HEK293 (cell line): ENCODE measurements around the gene MXRA8.

ENCODE experiments used
- AEBP2 ChIP-seq: fragments of 450-650 bp; formaldehyde crosslinking; IDR thresholded peaks from 2 replicates; pipeline ENCODE4 v1.5.1; 2016; ENCODE audit warnings: missing biosample characterization, missing genetic modification characterization, borderline replicate concordance
- GLIS1 ChIP-seq: fragments of 450-650 bp; formaldehyde crosslinking; IDR thresholded peaks from 2 replicates; pipeline ENCODE4 v1.5.1; 2016; ENCODE audit warnings: missing biosample characterization, missing genetic modification characterization
- KLF16 ChIP-seq: fragments of 450-650 bp; formaldehyde crosslinking; IDR thresholded peaks from 2 replicates; pipeline ENCODE4 v1.5.1; 2017; ENCODE audit warnings: missing biosample characterization, missing genetic modification characterization
- KLF7 ChIP-seq: fragments of 450-650 bp; formaldehyde crosslinking; IDR thresholded peaks from 2 replicates; pipeline ENCODE4 v1.5.1; 2016; ENCODE audit warnings: missing biosample characterization, missing genetic modification characterization, borderline replicate concordance
- SP7 ChIP-seq: fragments of 450-650 bp; formaldehyde crosslinking; IDR thresholded peaks from 2 replicates; pipeline ENCODE4 v1.5.1; 2016; ENCODE audit warnings: missing biosample characterization, missing genetic modification characterization
- ZBTB10 ChIP-seq: fragments of 450-650 bp; formaldehyde crosslinking; IDR thresholded peaks from 2 replicates; pipeline ENCODE4 v1.5.1; 2016; ENCODE audit warnings: missing biosample characterization, missing genetic modification characterization
- ZBTB17 ChIP-seq: fragments of 450-650 bp; formaldehyde crosslinking; IDR thresholded peaks from 2 replicates; pipeline ENCODE4 v1.5.1; 2016; ENCODE audit warnings: missing biosample characterization, missing genetic modification characterization
- ZBTB20 ChIP-seq: fragments of 450-650 bp; formaldehyde crosslinking; IDR thresholded peaks from 2 replicates; pipeline ENCODE4 v1.5.1; 2016; ENCODE audit warnings: missing biosample characterization, missing genetic modification characterization
- ZBTB6 ChIP-seq: fragments of 450-650 bp; formaldehyde crosslinking; IDR thresholded peaks from 2 replicates; pipeline ENCODE4 v1.5.1; 2017; ENCODE audit warnings: missing biosample characterization, missing genetic modification characterization
- ZNF341 ChIP-seq: fragments of 450-650 bp; formaldehyde crosslinking; IDR thresholded peaks from 2 replicates; pipeline ENCODE4; 2016; ENCODE audit warnings: low read depth, missing biosample characterization, missing genetic modification characterization
- ZNF398 ChIP-seq: fragments of 450-650 bp; formaldehyde crosslinking; IDR thresholded peaks from 2 replicates; pipeline ENCODE4 v1.5.1; 2017; ENCODE audit warnings: missing biosample characterization, missing genetic modification characterization
- ZNF423 ChIP-seq: fragments of 450-650 bp; formaldehyde crosslinking; IDR thresholded peaks from 2 replicates; pipeline ENCODE4 v1.5.1; 2016; ENCODE audit warnings: missing biosample characterization, missing genetic modification characterization
- ZNF488 ChIP-seq: fragments of 450-650 bp; formaldehyde crosslinking; IDR thresholded peaks from 2 replicates; pipeline ENCODE4 v1.5.1; 2016; ENCODE audit warnings: missing biosample characterization, missing genetic modification characterization
- ZNF596 ChIP-seq: fragments of 450-650 bp; IDR thresholded peaks from 2 replicates; pipeline ENCODE4 v1.5.0; 2018; ENCODE audit warnings: missing biosample characterization, mild to moderate bottlenecking, missing genetic modification characterization, moderate library complexity
- ZNF610 ChIP-seq: fragments of 450-650 bp; formaldehyde crosslinking; IDR thresholded peaks from 2 replicates; pipeline ENCODE4 v1.5.1; 2016; ENCODE audit warnings: missing biosample characterization, missing genetic modification characterization, borderline replicate concordance
- ZNF623 ChIP-seq: fragments of 450-650 bp; formaldehyde crosslinking; IDR thresholded peaks from 2 replicates; pipeline ENCODE4 v1.5.1; 2016; ENCODE audit warnings: missing biosample characterization, missing genetic modification characterization
- ZNF704 ChIP-seq: fragments of 450-650 bp; formaldehyde crosslinking; IDR thresholded peaks from 2 replicates; pipeline ENCODE4 v1.5.1; 2016; ENCODE audit warnings: missing biosample characterization, missing genetic modification characterization
- ZNF785 ChIP-seq: fragments of 450-650 bp; formaldehyde crosslinking; IDR thresholded peaks from 2 replicates; pipeline ENCODE4 v1.5.1; 2016; ENCODE audit warnings: missing biosample characterization, missing genetic modification characterization
- ZNF837 ChIP-seq: fragments of 450-650 bp; formaldehyde crosslinking; IDR thresholded peaks from 2 replicates; pipeline ENCODE4 v1.5.1; 2016; ENCODE audit warnings: missing biosample characterization, missing genetic modification characterization
- ZSCAN5A ChIP-seq: fragments of 450-650 bp; formaldehyde crosslinking; IDR thresholded peaks from 2 replicates; pipeline ENCODE4 v1.5.1; 2016; ENCODE audit warnings: missing biosample characterization, missing genetic modification characterization
- ZXDB ChIP-seq: fragments of 450-650 bp; formaldehyde crosslinking; IDR thresholded peaks from 2 replicates; pipeline ENCODE4 v1.5.1; 2016; ENCODE audit warnings: missing biosample characterization, missing genetic modification characterization
- TF ChIP-seq, protein P1 (sequence below): fragments of 450-650 bp; formaldehyde crosslinking; IDR thresholded peaks from 2 replicates; pipeline ENCODE4 v1.5.1; 2016; ENCODE audit warnings: missing biosample characterization, missing genetic modification characterization
- TF ChIP-seq, protein P2 (sequence below): fragments of 450-650 bp; formaldehyde crosslinking; IDR thresholded peaks from 2 replicates; pipeline ENCODE4 v1.5.1; 2016; ENCODE audit warnings: missing biosample characterization, missing genetic modification characterization

Gene MXRA8

DNA sequence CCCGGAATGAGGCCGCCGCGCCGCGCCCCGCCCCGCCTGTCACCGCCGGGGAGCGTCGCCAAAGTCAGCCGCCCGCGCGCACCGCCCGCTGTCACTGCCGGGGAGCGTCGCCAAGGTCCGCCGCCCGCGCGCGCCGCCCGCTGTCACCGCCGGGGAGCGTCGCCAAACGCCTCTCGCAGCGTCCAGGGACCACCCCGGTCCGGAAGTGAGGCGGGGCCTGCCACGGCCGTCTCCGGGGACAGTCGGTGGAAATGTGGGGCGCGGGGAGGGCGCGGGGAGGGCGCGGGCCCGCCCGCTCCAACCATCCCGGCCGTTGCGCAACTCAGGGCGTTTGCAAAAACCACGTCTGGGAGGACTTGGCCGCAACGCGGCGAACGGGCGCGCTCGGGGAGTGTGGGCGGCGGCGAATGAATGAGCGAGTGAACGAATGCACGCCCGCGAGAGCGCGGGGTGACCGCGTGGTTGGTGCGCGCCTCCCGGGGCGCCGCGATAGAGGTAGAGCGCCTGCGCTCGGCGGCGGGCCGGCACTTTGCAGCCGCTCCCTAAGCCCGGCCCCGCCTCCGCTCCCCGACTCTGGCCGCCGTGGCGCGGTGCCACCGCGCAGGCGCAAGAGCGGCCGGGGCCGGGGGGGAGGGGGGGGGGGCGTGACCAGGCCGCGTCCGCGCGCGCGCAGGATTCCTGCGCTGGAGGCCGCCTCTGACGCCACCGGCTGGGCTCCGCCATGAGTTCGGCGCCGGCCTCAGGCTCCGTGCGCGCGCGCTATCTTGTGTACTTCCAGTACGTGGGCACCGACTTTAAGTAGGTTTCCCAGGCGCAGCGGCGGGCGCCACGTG, 50.2 kb downstream of the MXRA8 start, which contains the start of the genes ACAP3 and PUSL1 (continued):
- TF ChIP-seq, protein P1, sequence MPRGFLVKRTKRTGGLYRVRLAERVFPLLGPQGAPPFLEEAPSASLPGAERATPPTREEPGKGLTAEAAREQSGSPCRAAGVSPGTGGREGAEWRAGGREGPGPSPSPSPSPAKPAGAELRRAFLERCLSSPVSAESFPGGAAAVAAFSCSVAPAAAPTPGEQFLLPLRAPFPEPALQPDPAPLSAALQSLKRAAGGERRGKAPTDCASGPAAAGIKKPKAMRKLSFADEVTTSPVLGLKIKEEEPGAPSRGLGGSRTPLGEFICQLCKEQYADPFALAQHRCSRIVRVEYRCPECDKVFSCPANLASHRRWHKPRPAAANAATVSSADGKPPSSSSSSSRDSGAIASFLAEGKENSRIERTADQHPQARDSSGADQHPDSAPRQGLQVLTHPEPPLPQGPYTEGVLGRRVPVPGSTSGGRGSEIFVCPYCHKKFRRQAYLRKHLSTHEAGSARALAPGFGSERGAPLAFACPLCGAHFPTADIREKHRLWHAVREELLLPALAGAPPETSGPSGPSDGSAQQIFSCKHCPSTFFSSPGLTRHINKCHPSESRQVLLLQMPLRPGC, result peak; percentile 63; the same call in 1 of the 2 replicates
- TF ChIP-seq KLF16 (tag by site-specific recombination) (peak; percentile 89), ZSCAN5A (peak; percentile 33; the same call in 1 of the 2 replicates), ZNF596 (tag by site-specific recombination) (no peak), ZNF341 (0 out of 2 replicates have a peak, but pooled peaks have one; percentile 23), ZNF704 (tag by site-specific recombination) (no peak), ZNF623 (tag by site-specific recombination) (0 out of 2 replicates have a peak, but pooled peaks have one; percentile 12), ZNF785 (tag by site-specific recombination) (peak; percentile 60; the same call in 1 of the 2 replicates), ZNF398 (tag by site-specific recombination) (peak; percentile 81), ZBTB6 (tag by site-specific recombination) (0 out of 2 replicates have a peak, but pooled peaks have one; percentile 29), KLF7 (tag by site-specific recombination) (peak; percentile 84; the same call in 1 of the 2 replicates), ZNF488 (tag by site-specific recombination) (no peak), ZNF837 (tag by site-specific recombination) (0 out of 2 replicates have a peak, but pooled peaks have one; percentile 17), ZBTB10 (peak; percentile 99), ZNF610 (tag by site-specific recombination) (peak; percentile 67), SP7 (tag by site-specific recombination) (peak; percentile 89), ZBTB20 (tag by site-specific recombination) (peak; percentile 48; the same call in 1 of the 2 replicates), AEBP2 (tag by site-specific recombination) (no peak), ZBTB17 (tag by site-specific recombination) (0 out of 2 replicates have a peak, but pooled peaks have one; percentile 50), GLIS1 (tag by site-specific recombination) (peak; percentile 95), ZNF423 (tag by site-specific recombination) (peak; percentile 96), ZXDB (tag by site-specific recombination) (peak; percentile 89)
- TF ChIP-seq, protein P2, sequence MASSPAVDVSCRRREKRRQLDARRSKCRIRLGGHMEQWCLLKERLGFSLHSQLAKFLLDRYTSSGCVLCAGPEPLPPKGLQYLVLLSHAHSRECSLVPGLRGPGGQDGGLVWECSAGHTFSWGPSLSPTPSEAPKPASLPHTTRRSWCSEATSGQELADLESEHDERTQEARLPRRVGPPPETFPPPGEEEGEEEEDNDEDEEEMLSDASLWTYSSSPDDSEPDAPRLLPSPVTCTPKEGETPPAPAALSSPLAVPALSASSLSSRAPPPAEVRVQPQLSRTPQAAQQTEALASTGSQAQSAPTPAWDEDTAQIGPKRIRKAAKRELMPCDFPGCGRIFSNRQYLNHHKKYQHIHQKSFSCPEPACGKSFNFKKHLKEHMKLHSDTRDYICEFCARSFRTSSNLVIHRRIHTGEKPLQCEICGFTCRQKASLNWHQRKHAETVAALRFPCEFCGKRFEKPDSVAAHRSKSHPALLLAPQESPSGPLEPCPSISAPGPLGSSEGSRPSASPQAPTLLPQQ (tag by site-specific recombination), result peak; percentile 85
